ENCODE results near the gene PRAC2.

The PRAC2 gene

GRCh38 chr17:48717367-48718226 is 5.4 kb upstream of the PRAC2 start:
- DNase-seq (ENCODE audit: low read depth) = no peak
- TF ChIP-seq CTCF (IDR thresholded peaks at IDR 0.05; ENCODE audit: control insufficient read depth, extremely low read depth, insufficient read depth) = no peak
- peak overlapping the region; percentile 91 for H3K4me3 ChIP-seq (ENCODE audit: low read depth, low read length)

- peak overlapping the region; percentile 91 for H3K4me3 ChIP-seq (ENCODE audit: low read depth, low read length)
- no peak for TF ChIP-seq CTCF (IDR thresholded peaks at IDR 0.05; ENCODE audit: control insufficient read depth, extremely low read depth, insufficient read depth)
- no peak for DNase-seq (ENCODE audit: low read depth)
These were observed 4.7 kb upstream of the PRAC2 start for GRCh38 chr17:48718227-48718760.

DNA sequence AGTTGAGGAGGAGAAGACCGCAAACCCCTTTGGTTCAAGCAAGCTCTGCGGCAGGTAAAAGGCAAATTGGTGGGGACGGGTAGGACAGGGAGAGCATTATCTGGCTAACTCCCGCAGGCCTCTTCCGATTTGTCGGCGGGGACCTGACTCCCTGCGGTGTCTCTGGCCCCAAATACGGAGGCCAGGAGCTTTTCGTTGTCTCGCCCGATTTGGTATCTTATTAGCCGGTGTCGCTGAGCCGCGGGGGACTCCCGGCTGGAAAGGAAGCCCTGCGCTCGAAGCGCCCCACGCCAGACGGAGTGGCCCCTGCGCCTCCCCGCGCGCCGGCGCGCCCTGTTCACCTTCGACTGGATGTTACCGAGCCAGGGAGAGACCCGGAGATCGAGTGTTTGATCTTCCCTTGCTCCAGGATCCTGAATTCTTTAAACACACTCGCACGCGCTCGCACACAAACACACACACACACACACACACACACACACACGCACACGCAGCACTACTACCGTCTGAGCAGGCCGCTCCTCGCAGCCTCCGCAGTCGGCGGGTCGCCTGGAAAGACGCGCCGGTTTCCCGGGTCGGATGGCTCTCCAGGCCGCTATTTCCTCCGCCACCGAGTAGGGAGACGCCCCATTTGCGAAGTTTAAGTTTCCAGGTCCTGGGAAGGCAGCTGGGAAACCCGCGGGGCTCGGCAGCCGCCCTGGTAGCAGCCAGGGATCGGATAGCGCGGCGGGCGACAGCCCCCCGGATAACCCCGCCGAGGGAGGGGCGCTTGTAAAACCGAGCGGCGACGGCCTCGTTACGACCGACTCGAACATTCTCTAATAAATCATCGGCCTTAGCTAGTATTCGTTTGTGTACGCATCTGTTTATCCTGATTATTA is 4.0 kb upstream of the PRAC2 start:
- DNase-seq (ENCODE audit: low read depth) = no peak
- peak overlapping the region; percentile 91 for H3K4me3 ChIP-seq (ENCODE audit: low read depth, low read length)
- TF ChIP-seq CTCF (IDR thresholded peaks at IDR 0.05; ENCODE audit: control insufficient read depth, extremely low read depth, insufficient read depth) = no peak

DNA sequence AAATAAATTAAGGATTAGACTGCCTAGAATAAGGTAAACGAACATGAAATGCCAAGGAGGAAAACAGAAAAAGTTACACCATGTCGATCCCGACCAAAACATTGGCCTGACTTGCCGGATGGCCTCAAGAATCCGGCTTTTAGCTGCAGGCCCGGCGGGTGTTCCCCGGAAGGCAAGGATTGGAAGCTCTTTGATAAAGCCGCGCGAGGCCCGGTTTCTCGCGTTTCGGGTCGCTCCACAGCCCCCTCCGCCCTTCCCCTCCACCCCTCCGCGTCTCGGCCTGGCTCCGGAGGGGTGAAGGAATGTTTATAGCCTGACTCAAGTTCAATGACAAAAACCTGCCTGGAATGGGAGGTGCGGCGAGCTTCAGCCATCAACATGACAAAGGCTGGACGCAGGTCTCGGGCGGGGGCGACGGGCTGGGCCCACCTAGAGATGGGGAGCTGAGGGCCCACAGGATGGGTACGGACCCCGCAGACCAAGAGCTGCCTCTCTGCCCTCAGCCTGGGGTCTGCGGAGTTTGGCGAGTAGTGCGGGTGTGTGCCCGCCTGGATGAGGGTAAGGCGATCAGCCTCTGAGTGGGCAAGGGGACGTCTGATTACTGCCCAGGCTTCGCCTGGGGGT is 3.2 kb upstream of the PRAC2 start:
- H3K4me3 ChIP-seq (ENCODE audit: low read depth, low read length) = peak overlapping the region; percentile 91
- no peak for TF ChIP-seq CTCF (IDR thresholded peaks at IDR 0.05; ENCODE audit: control insufficient read depth, extremely low read depth, insufficient read depth)
- DNase-seq (ENCODE audit: low read depth) = no peak

DNA sequence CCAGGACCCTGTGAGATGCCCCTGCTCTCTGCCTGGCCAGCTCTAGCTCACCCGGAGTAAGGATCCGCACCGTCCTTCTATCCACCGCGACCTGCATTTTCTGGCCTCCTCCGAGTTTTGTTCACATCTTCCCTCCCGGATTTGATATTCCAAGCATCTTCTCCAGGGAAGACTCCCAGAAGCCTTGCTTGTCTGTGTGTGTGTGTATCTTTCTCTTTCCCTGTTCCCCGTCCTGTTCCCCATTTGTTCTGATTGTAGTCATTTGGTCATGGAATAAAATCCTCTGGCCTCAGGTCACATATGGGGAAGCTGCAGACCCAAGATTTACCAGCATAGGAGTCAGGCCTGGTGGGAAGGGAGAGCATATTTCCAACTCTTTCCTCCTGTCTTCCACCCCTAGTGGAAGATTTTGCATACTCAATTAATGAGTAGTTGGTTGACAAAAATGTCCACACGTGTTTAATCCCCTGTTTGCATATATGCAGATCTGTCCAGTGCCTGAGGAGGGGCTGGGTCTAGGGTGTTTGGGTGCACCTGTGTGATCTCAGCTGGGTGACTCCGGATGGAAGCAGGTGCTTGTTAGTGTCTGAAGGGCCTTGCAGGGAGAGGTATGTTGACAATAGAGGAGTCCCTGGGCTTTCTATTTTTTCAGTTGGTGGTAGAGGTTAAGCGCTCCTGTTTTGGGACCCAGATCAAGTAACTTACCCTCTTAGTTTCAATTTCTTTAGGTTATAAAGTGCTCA is 2.5 kb upstream of the PRAC2 start:
- peak overlapping the region; percentile 91 for H3K4me3 ChIP-seq (ENCODE audit: low read depth, low read length)
- TF ChIP-seq CTCF (IDR thresholded peaks at IDR 0.05; ENCODE audit: control insufficient read depth, extremely low read depth, insufficient read depth) = no peak
- no peak for DNase-seq (ENCODE audit: low read depth)

DNA sequence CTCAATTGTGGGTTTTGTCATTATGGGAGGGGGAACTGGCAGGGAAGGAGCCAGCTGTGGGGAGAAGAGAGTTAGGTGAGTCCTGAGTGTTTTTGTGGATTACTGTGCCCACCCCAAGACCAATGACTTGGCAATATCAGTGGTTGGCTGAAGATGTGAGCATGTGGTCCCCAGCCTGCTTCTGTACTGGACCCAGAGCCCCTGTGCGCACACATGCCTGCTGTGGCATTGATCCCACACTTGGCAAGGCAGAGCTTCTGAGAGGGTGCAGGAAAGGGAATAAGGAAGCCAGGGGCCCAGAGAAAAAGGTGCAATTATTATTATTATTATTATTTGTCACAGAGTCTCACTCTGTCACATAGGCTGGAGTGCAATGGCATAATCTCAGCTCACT is 2.0 kb upstream of the PRAC2 start:
- DNase-seq (ENCODE audit: low read depth) = no peak
- peak overlapping the region; percentile 91 for H3K4me3 ChIP-seq (ENCODE audit: low read depth, low read length)
- TF ChIP-seq CTCF (IDR thresholded peaks at IDR 0.05; ENCODE audit: control insufficient read depth, extremely low read depth, insufficient read depth) = no peak
